ENCODE measurements around the gene SPIN4. TPM values are rescaled to one million over a fixed set of nuclear protein-coding genes. Genes with fewer than 3 reads are reported as not detected.
"Not testable (repeated sequence)": the region's sequence is repeated elsewhere in the genome, so short reads cannot be mapped to it uniquely, and the experiment has no call there.

SPIN4 gene
- total and polyA plus RNA-seq, 8 donors: 0.29 to 7.5 (median 3.1) TPM; not detected in 1

DNA sequence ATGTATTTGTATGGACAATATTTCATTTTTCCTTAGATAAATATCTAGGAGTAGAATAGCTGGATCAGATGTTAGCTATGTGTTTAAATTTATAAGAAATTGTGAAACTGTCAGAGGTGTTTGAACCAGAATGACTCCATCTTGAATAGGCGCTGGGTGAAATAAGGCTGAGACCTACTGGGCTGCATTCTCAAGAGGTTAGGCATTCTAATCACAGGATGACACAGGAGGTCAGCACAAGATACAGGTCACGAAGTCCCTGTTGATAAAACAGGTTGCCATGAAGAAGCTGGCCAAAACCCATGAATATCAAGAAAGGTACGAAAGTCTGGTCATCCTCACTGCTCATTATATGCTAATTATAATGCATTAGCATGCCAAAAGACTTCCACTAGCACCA, 36.3 kb upstream of the SPIN4 start:
- H3K27me3 ChIP-seq: no peaks in the 10 kb centered on the region
- intact Hi-C loops (cut with DNase I; ENCODE audit: low total_unique reads): no loop called here
- H3K4me3 ChIP-seq: no peak overlapping the region
- no peaks in the 10 kb centered on the region for H3K36me3 ChIP-seq
- H3K4me1 ChIP-seq: no peaks in the 10 kb centered on the region
- DNase-seq: no peak
- no peaks in the 10 kb centered on the region for H3K9me3 ChIP-seq
- 59 to 91% (median 82%) methylated on average over 3 of the region's 3 CpGs for WGBS, 5 donors
- H3K27ac ChIP-seq: no peak overlapping the region
- TF ChIP-seq POLR2AphosphoS5 (IDR thresholded peaks at IDR 0.05) (no peak), POLR2A (IDR thresholded peaks at IDR 0.05) (no peak), CTCF (IDR thresholded peaks at IDR 0.05) (no peak), EP300 (IDR thresholded peaks at IDR 0.05) (no peak)

GRCh38 chrX:63384263-63384662, 33.1 kb upstream of the SPIN4 start:
- H3K4me3 ChIP-seq; H3K27me3 ChIP-seq; H3K36me3 ChIP-seq; H3K9me3 ChIP-seq; DNase-seq; intact Hi-C loops (cut with DNase I; ENCODE audit: low total_unique reads); H3K4me1 ChIP-seq; H3K27ac ChIP-seq: not testable (repeated sequence)

GRCh38 chrX:63373012-63373411, 21.9 kb upstream of the SPIN4 start:
- H3K27ac ChIP-seq; H3K4me3 ChIP-seq; DNase-seq; H3K27me3 ChIP-seq; H3K36me3 ChIP-seq; intact Hi-C loops (cut with DNase I; ENCODE audit: low total_unique reads); H3K4me1 ChIP-seq: not testable (repeated sequence)
- 84 to 100% (median 89%) methylated on average over 3 of the region's 3 CpGs for WGBS, 5 donors
- peaks cover 0 to 14% (median 6%) of the 10 kb centered on the region in 4 donors for H3K9me3 ChIP-seq

DNA sequence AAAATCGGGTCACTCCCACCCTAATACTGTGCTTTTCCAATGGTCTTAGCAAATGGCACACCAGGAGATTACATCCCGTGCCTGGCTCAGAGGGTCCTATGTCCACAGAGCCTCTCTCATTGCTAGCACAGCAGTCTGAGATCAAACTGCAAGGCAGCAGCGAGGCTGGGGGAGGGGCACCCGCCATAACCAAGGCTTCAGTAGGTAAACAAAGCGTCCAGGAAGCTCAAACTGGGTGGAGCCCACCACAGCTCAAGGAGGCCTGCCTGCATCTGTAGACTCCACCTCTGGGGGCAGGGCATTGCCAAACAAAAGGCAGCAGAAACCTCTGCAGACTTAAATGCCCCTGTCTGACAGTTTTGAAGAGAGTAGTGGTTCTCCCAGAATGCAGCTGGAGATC, 16.6 kb upstream of the SPIN4 start:
- H3K4me3 ChIP-seq; DNase-seq; H3K27me3 ChIP-seq; H3K27ac ChIP-seq; H3K36me3 ChIP-seq; H3K4me1 ChIP-seq; intact Hi-C loops (cut with DNase I; ENCODE audit: low total_unique reads): not testable (repeated sequence)
- 55 to 100% (median 71%) methylated on average over 2 to 4 of the region's 5 CpGs; no CpG with 5 or more reads in 1 of the 5 donors for WGBS, 5 donors
- H3K9me3 ChIP-seq: peaks cover 0 to 40% (median 14%) of the 10 kb centered on the region in 4 donors

DNA sequence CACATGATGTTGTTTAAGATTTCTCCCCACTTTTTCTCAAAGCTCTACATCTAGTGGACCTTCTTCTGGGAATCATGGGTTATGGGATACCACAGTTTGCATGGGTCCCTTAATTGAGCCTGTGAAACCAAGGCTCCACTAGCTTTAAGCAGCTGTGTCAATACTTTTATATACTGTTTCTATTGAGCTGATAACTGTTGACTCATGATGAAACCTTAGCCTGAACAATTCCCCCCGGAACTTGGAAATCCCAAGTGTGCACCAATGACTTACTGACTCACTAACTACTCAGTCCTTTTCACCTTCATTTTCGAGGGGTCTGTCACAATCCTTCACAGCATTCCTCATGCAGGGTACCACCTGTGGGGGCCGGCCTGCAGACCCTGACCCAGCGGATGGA, 12.7 kb upstream of the SPIN4 start:
- no peaks in the 10 kb centered on the region for H3K36me3 ChIP-seq
- 75 to 98% (median 91%) methylated on average over 4 of the region's 4 CpGs for WGBS, 5 donors
- intact Hi-C loops (cut with DNase I; ENCODE audit: low total_unique reads): no loop called here
- H3K27me3 ChIP-seq: no peaks in the 10 kb centered on the region
- H3K4me3 ChIP-seq: no peak overlapping the region
- H3K27ac ChIP-seq: no peak overlapping the region
- TF ChIP-seq POLR2A (IDR thresholded peaks at IDR 0.05) (no peak), POLR2AphosphoS5 (IDR thresholded peaks at IDR 0.05) (no peak), EP300 (IDR thresholded peaks at IDR 0.05) (no peak), CTCF (IDR thresholded peaks at IDR 0.05) (no peak)
- no peak for DNase-seq
- peaks cover 0 to 26% (median 8%) of the 10 kb centered on the region in 4 donors for H3K9me3 ChIP-seq
- H3K4me1 ChIP-seq: no peaks in the 10 kb centered on the region

DNA sequence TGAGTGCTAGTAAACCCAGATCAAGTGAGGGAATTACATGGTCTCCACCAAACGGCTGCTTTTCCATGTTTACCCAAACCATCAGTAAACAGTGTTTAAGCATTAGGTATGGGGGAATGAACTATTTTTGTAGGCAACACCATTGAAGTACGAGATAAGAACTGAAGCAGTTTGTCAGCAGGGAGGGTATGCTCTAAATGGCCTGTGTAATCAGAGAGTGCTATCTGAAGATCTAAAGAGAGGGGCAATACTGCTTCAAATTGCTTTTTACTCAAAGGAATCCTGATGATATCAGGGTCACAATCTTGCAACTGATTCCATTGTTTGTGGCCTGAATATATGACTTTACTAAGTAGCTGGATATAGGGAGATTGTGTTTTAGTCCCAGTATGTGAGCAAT, 10.4 kb upstream of the SPIN4 start:
- 32 to 47% (median 35%) methylated on average over 2 of the region's 2 CpGs for WGBS, 5 donors
- no peak for TF ChIP-seq POLR2AphosphoS5 (IDR thresholded peaks at IDR 0.05)
- no peak for TF ChIP-seq POLR2A (IDR thresholded peaks at IDR 0.05)
- TF ChIP-seq CTCF (IDR thresholded peaks at IDR 0.05): no peak
- TF ChIP-seq EP300 (IDR thresholded peaks at IDR 0.05): no peak
- Histone ChIP-seq H3K4me1 (no peaks in the 10 kb centered on the region), H3K27ac (no peak overlapping the region), H3K36me3 (no peaks in the 10 kb centered on the region), H3K27me3 (no peaks in the 10 kb centered on the region), H3K9me3 (peaks cover 0 to 26% (median 8%) of the 10 kb centered on the region in 4 donors), H3K4me3 (no peak overlapping the region)
- no peak for DNase-seq
- intact Hi-C loops (cut with DNase I; ENCODE audit: low total_unique reads): no loop called here

Data from stomach (tissue), 9 donors.